Measurements from ENCODE around the gene IRGC.

- TF ChIP-seq POLR2A (IDR thresholded peaks at IDR 0.05): no peak
- TF ChIP-seq CTCF (IDR thresholded peaks at IDR 0.05): no peak
Observed at GRCh38 chr19:43675906-43676305, 40.0 kb upstream of the IRGC start.
